ENCODE results near the gene BAG1.

BAG1 gene

GRCh38 chr9:33277484-33277883, 13.0 kb upstream of the BAG1 start:
- TF ChIP-seq CTCF (IDR thresholded peaks at IDR 0.05): no peak
- TF ChIP-seq ZFX (IDR thresholded peaks at IDR 0.05; ENCODE audit: borderline replicate concordance): no peak

GRCh38 chr9:33273972-33274328, 9.4 kb upstream of the BAG1 start:
- H3K27ac ChIP-seq: no peak overlapping the region
- no peak for TF ChIP-seq CTCF (IDR thresholded peaks at IDR 0.05)
- TF ChIP-seq ZFX (IDR thresholded peaks at IDR 0.05; ENCODE audit: borderline replicate concordance): no peak

More at GRCh38 chr9:33277484-33277883, 13.0 kb upstream of the BAG1 start:
- no peak overlapping the region for H3K27ac ChIP-seq

- TF ChIP-seq ZFX (IDR thresholded peaks at IDR 0.05; ENCODE audit: borderline replicate concordance): no peak
- no peak for TF ChIP-seq CTCF (IDR thresholded peaks at IDR 0.05)
- no peak overlapping the region for H3K27ac ChIP-seq
Observed at GRCh38 chr9:33273266-33273971, 8.9 kb upstream of the BAG1 start.

GRCh38 chr9:33272061-33272460, 7.6 kb upstream of the BAG1 start:
- TF ChIP-seq ZFX (IDR thresholded peaks at IDR 0.05; ENCODE audit: borderline replicate concordance) (no peak), CTCF (IDR thresholded peaks at IDR 0.05) (no peak)
- H3K27ac ChIP-seq: no peak overlapping the region

- no peak overlapping the region for H3K27ac ChIP-seq
- TF ChIP-seq CTCF (IDR thresholded peaks at IDR 0.05) (no peak), ZFX (IDR thresholded peaks at IDR 0.05; ENCODE audit: borderline replicate concordance) (no peak)
Observed at GRCh38 chr9:33270146-33270545, 5.6 kb upstream of the BAG1 start.

GRCh38 chr9:33267151-33267767, 2.8 kb upstream of the BAG1 start:
- no peak overlapping the region for H3K27ac ChIP-seq
- TF ChIP-seq CTCF (IDR thresholded peaks at IDR 0.05) (no peak), ZFX (IDR thresholded peaks at IDR 0.05; ENCODE audit: borderline replicate concordance) (no peak)

GRCh38 chr9:33265211-33265865, 830 bp upstream of the BAG1 start:
- H3K27ac ChIP-seq: peak overlapping the region; percentile 83
- TF ChIP-seq ZFX (IDR thresholded peaks at IDR 0.05; ENCODE audit: borderline replicate concordance) (no peak), CTCF (IDR thresholded peaks at IDR 0.05) (no peak)

All from 22Rv1 (cell line).